HG03558 (cell line): ENCODE measurements around the gene UBN1.

Experiments used
- ATAC-seq: cut with Tn5 transposase; IDR thresholded peaks from one replicate; pipeline ENCODE4 v1.9.1; 2021; ENCODE audit warnings: moderate number of reproducible peaks; ENCODE audit not compliant: unreplicated experiment; ENCODE audit errors: extremely low read depth

Gene UBN1, protein sequence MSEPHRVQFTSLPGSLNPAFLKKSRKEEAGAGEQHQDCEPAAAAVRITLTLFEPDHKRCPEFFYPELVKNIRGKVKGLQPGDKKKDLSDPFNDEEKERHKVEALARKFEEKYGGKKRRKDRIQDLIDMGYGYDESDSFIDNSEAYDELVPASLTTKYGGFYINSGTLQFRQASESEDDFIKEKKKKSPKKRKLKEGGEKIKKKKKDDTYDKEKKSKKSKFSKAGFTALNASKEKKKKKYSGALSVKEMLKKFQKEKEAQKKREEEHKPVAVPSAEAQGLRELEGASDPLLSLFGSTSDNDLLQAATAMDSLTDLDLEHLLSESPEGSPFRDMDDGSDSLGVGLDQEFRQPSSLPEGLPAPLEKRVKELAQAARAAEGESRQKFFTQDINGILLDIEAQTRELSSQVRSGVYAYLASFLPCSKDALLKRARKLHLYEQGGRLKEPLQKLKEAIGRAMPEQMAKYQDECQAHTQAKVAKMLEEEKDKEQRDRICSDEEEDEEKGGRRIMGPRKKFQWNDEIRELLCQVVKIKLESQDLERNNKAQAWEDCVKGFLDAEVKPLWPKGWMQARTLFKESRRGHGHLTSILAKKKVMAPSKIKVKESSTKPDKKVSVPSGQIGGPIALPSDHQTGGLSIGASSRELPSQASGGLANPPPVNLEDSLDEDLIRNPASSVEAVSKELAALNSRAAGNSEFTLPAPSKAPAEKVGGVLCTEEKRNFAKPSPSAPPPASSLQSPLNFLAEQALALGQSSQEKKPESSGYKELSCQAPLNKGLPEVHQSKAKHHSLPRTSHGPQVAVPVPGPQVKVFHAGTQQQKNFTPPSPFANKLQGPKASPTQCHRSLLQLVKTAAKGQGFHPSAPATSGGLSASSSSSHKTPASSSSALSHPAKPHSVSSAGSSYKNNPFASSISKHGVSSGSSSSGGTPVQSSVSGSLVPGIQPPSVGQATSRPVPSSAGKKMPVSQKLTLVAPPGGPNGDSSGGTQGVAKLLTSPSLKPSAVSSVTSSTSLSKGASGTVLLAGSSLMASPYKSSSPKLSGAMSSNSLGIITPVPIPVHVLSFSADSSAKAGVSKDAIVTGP (N-terminal part only)

DNA sequence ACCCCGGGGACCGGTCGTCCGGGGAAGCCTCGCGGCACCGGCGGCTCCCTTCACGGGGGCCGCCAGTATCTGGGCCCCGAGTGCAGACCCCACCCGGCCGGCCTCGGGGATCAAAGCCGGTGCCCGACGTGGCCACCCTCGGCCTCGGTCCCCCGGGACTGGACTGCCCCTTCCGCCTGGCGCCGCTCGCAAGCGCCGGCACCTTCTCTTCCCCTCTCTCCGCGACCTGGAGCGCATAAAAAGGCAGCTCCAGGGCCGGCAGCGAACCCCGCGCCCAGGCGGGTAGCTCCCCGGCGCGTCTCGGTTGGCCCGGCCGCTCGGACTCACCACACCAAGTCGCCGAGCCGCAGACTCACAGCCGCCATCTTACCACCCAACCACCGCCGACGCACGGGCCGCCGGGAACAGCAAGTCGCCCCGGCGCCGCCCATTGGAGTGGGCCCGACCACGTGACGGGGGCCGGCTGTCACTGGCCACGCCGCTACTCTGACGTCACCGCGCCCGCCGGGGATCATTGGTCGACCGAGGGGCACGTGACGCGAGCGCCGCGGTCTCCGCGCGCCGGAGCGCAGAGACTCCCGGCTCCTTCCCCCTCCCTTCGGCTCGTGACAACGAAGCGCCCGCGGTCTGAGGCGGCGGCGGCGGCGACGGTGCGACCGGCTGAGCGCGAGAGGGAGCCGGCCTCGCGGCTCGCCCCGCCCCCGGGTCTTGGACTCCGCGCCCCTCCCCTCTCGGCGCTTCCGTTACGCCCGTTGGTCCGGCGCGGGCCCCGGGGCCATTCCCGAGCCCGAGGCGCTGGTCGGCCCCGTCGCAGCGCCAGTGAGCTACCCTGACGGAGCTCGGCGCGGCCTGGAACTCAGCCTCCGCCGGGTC lies at the start of gene UBN1, which contains the start of gene GLYR1:
Gene UBN1 (plus strand): TSS at position 581 of the 873 bp plus-strand sequence. CDS start 5,437 bp downstream, outside the sequence.
Gene GLYR1 (minus strand): TSS at position 388 of the 873 bp plus-strand sequence. CDS start 23 bp downstream, at position 365.
- peak; percentile 78 for ATAC-seq

- ATAC-seq = no peak
Observed at GRCh38 chr16:4797805-4798252, 49.5 kb upstream of the UBN1 start.

GRCh38 chr16:4798456-4798855 lies 48.8 kb upstream of the UBN1 start:
- ATAC-seq = no peak

DNA sequence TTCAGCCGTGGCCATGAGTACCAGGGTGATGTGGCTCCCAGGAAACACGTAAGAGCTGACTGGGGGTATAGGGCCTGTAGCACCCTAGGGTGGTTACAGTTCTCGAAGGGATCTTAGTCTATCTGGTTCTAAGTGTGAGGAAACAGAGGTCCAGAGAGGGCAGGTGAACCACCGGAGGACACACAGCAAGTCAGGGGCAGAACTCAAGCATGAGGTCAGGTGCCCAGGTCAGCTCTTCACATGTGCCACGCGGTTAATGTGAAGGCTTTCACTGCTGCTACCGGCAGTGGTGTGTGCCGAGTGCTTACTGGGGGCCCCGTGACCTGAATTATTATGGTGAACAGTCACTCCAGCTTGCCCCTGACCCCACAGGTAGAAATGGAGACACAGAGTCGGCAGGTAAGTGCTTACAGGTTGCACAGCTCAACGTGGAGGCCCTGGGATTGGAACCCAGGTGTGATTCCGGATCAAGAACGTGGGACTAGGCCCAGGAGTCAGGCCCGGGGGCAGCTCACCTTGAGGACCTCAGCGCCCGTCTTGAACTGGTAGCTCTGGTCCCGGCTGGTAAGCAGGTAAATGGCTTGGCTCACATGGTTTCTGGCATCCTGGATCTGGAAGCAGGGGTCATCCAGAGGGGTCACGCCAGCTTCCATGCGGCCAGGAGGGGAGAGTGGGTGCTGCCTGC lies 48.0 kb upstream of the UBN1 start:
- no peak for ATAC-seq

GRCh38 chr16:4800290-4801041 lies 46.8 kb upstream of the UBN1 start:
- no peak for ATAC-seq

DNA sequence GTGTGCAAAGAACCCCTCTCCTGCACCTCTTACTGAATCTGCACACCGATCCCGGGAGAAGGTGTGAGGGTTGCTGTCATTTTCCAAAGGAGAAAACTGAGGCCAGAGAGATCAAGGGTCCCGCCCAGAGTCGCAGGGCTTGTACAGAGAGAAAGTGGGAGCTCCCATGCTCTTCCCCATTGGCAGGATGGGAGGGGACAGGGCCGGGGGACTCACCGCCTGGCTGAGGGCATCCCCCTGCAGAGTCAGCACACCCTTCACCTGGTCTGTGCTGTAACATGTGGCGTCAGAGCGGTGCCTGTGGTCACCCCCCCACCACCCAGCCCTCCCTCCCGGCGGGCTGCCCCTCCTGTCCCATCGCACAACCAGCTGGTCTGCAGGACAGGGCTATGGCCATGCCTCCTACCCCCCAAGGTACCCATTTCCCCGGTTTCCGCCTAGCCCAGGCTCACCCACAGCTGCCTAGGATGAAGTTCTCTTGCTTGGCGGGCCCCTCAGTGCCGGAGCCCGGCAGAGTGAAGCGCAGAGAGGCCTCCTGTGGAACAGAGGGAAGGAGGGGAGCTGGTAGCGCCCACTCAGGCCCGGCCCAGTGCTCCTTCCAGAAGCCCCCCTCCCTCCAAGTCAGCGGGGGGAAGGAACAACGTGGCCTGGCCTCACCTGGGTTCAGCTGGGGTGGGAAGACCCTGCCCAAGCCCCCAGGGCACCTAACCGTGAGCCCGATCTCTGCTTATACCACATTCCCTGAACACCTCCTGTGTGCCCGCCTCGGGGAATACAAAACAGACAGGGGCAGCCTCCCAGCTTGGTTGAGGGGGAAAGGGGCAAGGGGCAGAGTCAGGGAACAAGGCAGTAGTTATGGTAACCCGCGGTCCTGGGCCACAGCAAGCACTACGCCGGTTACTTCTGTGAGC lies 46.0 kb upstream of the UBN1 start:
- no peak for ATAC-seq

DNA sequence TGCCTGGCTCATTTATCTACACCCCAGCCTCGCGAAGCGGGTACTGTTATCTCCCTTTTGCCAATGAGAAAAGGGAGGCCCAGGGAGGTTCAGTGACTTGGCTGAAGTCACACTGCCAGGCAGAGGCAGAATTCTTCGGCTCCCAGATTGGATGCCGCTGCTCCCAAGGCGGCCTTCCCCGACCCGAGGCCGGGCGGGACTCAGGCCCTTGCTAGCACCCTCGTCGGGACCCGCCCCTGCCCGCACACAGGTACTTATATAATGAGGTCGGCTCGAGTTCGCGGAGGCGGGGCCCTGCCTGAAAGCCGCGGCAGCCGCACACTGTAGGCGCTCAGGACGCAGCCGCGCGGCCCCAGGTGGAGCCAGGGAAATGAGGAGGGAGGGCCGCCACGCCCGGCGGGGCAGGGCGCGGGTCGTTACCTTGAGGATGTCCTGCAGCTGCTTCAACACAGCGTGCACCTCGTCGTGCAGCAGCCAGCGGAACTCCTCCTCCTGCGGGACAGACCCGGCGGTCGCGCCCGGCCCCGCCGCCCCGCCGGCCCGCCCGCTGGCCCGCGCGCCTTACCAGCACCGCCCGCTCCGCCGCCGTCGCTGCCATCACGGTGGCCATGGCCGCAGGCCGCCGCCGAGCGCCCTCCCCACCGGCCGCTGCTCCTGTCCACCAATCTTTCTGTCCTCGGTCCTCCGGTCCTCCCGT lies 45.2 kb upstream of the UBN1 start, which contains the start of gene ROGDI:
Gene ROGDI (minus strand): TSS at position 672 of the 697 bp plus-strand sequence. CDS start 62 bp downstream, at position 610.
- peak; percentile 25 for ATAC-seq

GRCh38 chr16:4802659-4803287 lies 44.5 kb upstream of the UBN1 start:
- ATAC-seq = peak; percentile 78

DNA sequence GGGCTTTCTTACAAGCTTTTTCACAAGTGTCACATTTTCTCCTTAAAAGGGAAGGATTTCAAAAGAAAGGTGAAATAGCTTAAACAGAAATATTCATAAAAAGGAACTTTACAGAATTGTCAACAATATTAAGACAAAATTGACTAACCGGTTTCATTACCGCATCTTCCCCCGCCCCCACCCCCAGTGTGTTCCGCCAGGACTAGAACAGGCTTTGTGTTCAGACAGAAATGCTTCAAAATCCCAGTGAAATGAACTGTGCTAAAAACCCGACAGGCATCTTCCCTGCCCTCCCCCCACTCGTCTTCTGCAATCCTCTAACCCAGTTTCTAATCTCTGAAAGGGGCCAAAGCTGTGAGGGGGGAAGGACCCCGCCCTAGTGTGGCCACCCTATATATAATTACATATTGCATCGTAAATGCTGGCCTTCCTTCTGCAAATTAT lies 43.9 kb upstream of the UBN1 start:
- no peak for ATAC-seq

DNA sequence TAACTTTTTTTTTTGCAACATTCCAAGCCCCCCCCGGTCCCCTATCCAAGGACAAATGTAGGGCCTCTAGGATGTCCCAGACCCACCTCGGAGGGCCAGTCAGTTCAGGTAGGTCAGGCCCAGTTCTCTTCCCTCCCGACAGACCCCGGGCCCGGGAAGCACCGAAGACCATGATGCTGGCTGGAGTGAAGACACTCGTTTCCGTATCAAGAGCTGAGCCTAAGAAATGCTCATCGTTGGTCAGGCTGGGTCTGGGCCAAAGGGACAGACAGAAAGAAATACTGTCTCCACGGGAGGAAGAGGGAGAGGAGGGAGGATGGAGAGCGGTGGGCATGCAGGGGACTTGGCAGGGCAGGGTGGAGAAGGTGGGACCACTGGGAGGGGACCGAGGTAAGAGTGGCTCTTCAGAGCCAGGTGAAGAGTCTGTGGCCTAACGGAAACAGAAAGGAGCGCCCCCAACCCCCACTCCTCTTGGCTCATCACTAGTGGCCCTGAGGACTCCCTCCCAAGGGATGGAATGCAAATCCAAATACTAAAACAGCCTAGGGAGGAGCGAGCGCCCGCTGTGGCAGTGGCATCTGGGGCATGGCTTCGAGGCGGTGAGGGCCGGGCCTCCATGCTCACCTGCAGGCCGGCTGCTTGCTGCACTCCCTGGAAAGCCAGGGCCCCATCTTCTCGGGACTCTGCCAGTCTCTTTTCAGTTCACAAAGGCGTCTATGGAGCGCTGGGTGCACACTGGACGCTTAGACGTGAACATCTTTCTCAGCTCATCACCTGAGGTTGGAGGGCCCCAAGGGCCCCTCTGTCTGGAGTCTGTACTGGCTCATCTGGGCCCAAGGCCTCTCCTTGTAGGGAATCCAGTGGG lies 43.2 kb upstream of the UBN1 start:
- no peak for ATAC-seq

GRCh38 chr16:4805231-4805630 lies 42.0 kb upstream of the UBN1 start:
- ATAC-seq = no peak

DNA sequence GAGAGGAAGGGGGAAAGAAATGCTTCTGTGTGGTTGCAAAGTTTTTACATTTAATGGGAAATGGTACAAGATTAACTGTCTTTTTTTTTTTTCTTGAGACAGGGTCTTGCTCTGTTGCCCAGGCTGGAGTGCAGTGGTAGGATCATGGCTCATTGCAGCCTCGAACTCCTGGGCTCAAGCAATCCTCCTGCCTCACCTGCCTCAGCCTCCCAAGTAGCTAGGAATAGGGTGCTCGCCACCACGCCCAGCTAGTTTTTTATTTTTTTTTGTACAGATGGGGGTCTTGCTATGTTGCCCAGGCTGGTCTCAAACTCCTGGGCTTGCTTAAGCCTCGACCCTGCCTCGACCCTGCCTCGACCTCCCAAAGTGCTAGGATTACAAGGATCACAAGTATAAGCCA lies 41.0 kb upstream of the UBN1 start:
- no peak for ATAC-seq

- ATAC-seq = no peak
Observed at GRCh38 chr16:4811242-4811641, 36.0 kb upstream of the UBN1 start.

- no peak for ATAC-seq
Observed at GRCh38 chr16:4811773-4812172, 35.5 kb upstream of the UBN1 start.
